RWPE1 (cell line): Measurements from ENCODE around the gene DDX23.
A peak's percentile ranks its signal among the peaks of the same experiment; 100 is the strongest.

Source experiments
- CTCF ChIA-PET: fragments of 350-600 bp; sonication (Branson Sonifier 250); formaldehyde crosslinking; extraction: SDS; loops from one replicate; lab custom pipeline; 2021; lab: Yijun Ruan, JAX
- POLR2A ChIA-PET: fragments of 400-600 bp; formaldehyde crosslinking; extraction: SDS; loops from one replicate; lab custom pipeline; 2020; ENCODE audit warnings: antibody characterized with exemption; ENCODE audit not compliant: low non-redundant PET; lab: Yijun Ruan, JAX
- DNase-seq: peaks from one replicate; pipeline ENCODE4 v3.0.0; 2012; ENCODE audit warnings: low spot score
- H3K27ac ChIP-seq: fragments of 450-650 bp; 2 replicates; pipeline ENCODE4 v1.5.1; 2017
- CTCF ChIP-seq: fragments of 450-650 bp; conservative IDR thresholded peaks from 2 replicates; pipeline ENCODE4 v1.5.1; 2017; ENCODE audit warnings: low read depth, mild to moderate bottlenecking

Gene DDX23

DNA sequence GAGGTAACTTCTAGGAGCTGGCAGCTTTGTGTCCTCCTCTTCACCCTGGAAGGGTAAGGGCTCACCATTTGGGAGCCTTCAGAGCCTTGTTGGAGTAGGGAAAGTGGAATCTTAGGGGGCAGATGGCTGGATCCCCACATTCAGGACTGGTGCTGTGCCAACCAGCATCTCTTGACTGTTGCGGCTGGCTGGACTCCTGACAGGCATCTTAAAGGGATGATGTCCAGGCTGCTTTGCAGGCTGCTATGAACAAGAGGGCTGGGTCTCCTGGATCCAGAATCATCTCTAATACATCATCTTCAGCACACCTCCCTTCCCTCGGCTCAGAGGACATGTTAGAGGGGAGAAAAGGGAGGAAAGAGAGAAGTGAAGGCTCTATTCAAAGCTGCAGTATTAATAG is 29.3 kb downstream of the DDX23 start:
- no peak for TF ChIP-seq CTCF
- CTCF ChIA-PET: interaction anchor here (0.6 to 1.6 kb wide), 2 partner anchors 8 to 1749 kb away, joined by 3 to 14 read pairs; no protein-coding TSS in a partner anchor
- POLR2A ChIA-PET: no interaction called here
- H3K27ac ChIP-seq: no peak overlapping the region
- DNase-seq: no peak

DNA sequence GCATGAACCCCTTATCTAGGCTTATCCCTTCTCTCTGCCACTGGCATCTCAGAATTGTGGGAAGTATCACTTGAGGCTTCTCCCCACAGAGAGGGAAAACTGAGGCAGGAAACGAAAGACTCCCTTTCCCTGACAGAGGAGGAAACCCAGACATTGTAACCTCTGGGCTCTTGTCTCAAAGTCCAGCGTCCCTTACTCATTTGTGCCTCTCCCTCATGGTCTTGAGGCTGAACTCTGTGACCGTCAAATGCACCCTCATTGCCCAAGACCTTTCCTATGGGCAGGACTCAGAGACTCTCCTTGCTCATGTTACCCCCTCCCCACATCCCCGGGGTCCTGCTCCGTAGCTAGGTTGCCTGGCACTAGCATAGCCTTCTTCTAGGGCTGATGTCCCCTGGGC is 29.8 kb downstream of the DDX23 start:
- POLR2A ChIA-PET: no interaction called here
- DNase-seq: no peak
- no peak overlapping the region for H3K27ac ChIP-seq
- TF ChIP-seq CTCF: no peak
- CTCF ChIA-PET: no interaction called here

- ChIA-PET CTCF (interaction anchor here (1.0 kb wide), 1 partner anchor 67 kb away, joined by 3 read pairs; no protein-coding TSS in a partner anchor), POLR2A (no interaction called here)
- peak overlapping the region; percentile 49; the same call in 1 of the 2 replicates for H3K27ac ChIP-seq
- TF ChIP-seq CTCF: no peak
- no peak for DNase-seq
These were observed 31.8 kb downstream of the DDX23 start for GRCh38 chr12:48819986-48820725.

- ChIA-PET CTCF (interaction anchor here (0.6 to 1.2 kb wide), 3 partner anchors 23 to 65 kb away, joined by 3 to 6 read pairs (median 4); no protein-coding TSS in a partner anchor), POLR2A (no interaction called here)
- peak overlapping the region; percentile 49 for H3K27ac ChIP-seq
- no peak for DNase-seq
- TF ChIP-seq CTCF: no peak
These were observed 33.0 kb downstream of the DDX23 start for GRCh38 chr12:48818831-48819590.

GRCh38 chr12:48817873-48818830 is 33.8 kb downstream of the DDX23 start, which contains the start of gene CACNB3:
CACNB3 (plus strand) TSS chr12:48818496; CDS start chr12:48818930, 434 bp downstream.
- POLR2A ChIA-PET: no interaction called here
- H3K27ac ChIP-seq: peak within 1 kb of the TSS; percentile 49
- TF ChIP-seq CTCF: no peak
- CTCF ChIA-PET: interaction anchor here (1.2 kb wide), 1 partner anchor 23 kb away, joined by 6 read pairs; no protein-coding TSS in a partner anchor
- DNase-seq: peak; percentile 60
